GM19395 (cell line): ENCODE results near the gene SIRPG.
"Not testable (repeated sequence)": the region's sequence is repeated elsewhere in the genome, so short reads cannot be mapped to it uniquely, and the experiment has no call there.

Source experiments
- ATAC-seq: cut with Tn5 transposase; IDR thresholded peaks from one replicate; pipeline ENCODE4 v1.9.1; 2021; ENCODE audit warnings: mild to moderate bottlenecking, moderate library complexity; ENCODE audit not compliant: unreplicated experiment

SIRPG gene

GRCh38 chr20:1608678-1609347, 48.8 kb downstream of the SIRPG start:
- ATAC-seq: not testable (repeated sequence)

GRCh38 chr20:1600736-1601135, 56.8 kb downstream of the SIRPG start:
- no peak for ATAC-seq

GRCh38 chr20:1595333-1595732, 62.2 kb downstream of the SIRPG start:
- no peak for ATAC-seq

- no peak for ATAC-seq
Observed at GRCh38 chr20:1588533-1589460, 68.8 kb downstream of the SIRPG start.

- no peak for ATAC-seq
Observed at GRCh38 chr20:1587781-1588532, 69.6 kb downstream of the SIRPG start.

GRCh38 chr20:1579488-1579887, 78.1 kb downstream of the SIRPG start:
- ATAC-seq: no peak
